ENCODE measurements around the gene ARL6IP5. TPM values are rescaled to one million over a fixed set of nuclear protein-coding genes. Genes with fewer than 3 reads are reported as not detected.
A peak's percentile ranks its signal among the peaks of the same experiment; 100 is the strongest.

ARL6IP5 gene
- total RNA-seq, 1 experiment from 2014 or later = 41.5 TPM

- BruUV-seq (replicated peaks) = TSS peak; percentile 76
- no peak for DNase-seq (ENCODE audit: low read depth, low spot score)
- Histone ChIP-seq H3K4me3 (ENCODE audit: low read depth in 2 of 2, low read length in 2 of 2) (peak overlapping the region; percentile 77 to 78), H3K36me3 (ENCODE audit: control insufficient read depth, insufficient read depth, low read length) (peaks cover 6% of the 10 kb centered on the region), H3K9me3 (ENCODE audit: control insufficient read depth, insufficient read depth, low read depth, low read length) (no peaks in the 10 kb centered on the region), H3K27ac (ENCODE audit: low read length) (peak overlapping the region; percentile 77), H3K4me1 (ENCODE audit: control insufficient read depth, insufficient read depth, low read length) (peaks cover 29% of the 10 kb centered on the region), H3K27me3 (ENCODE audit: control insufficient read depth, insufficient read depth, low read length) (no peaks in the 10 kb centered on the region)
- ATAC-seq = peak; percentile 30; the same call in 1 of the 2 replicates
- in situ Hi-C loops (cut with HindIII; ENCODE audit: low pct_unique_long_range_greater_than_20kb, low sequenced_read_pairs) = no loop called here
- CTCF ChIA-PET = interaction anchor here (0.5 to 0.7 kb wide), 3 partner anchors 59 to 175 kb away, joined by 3 to 4 read pairs (median 3); no protein-coding TSS in a partner anchor
- intact Hi-C loops (cut with micrococcal nuclease; ENCODE audit: unreplicated experiment) = no loop called here
- no peak for TF ChIP-seq POLR2AphosphoS5 (IDR thresholded peaks at IDR 0.05; ENCODE audit: low read depth, low read length)
- peak; percentile 43; the same call in 1 of the 2 replicates for TF ChIP-seq TCF7L2 (IDR thresholded peaks at IDR 0.05; ENCODE audit: low read depth, low read length)
- TF ChIP-seq CTCF (IDR thresholded peaks at IDR 0.05) = no peak
- POLR2A ChIA-PET = interaction anchor here (0.7 kb wide), 1 partner anchor 11 kb away, joined by 11 read pairs; no protein-coding TSS in a partner anchor
These were observed 5.2 kb upstream of the ARL6IP5 start for GRCh38 chr3:69079269-69080159.

GRCh38 chr3:69080233-69080920, 4.4 kb upstream of the ARL6IP5 start, which contains the start of gene UBA3:
Gene UBA3 (minus strand): TSS chr3:69080365. CDS start chr3:69080353, 12 bp downstream.
- peaks cover 29% of the 10 kb centered on the region for H3K4me1 ChIP-seq (ENCODE audit: control insufficient read depth, insufficient read depth, low read length)
- ChIA-PET CTCF (interaction anchor here (0.5 to 0.7 kb wide), 4 partner anchors 27 to 176 kb away, joined by 3 to 4 read pairs (median 3); no protein-coding TSS in a partner anchor), POLR2A (interaction anchor here (0.7 kb wide), 1 partner anchor 10 kb away, joined by 11 read pairs; no protein-coding TSS in a partner anchor)
- peak; percentile 83 for ATAC-seq
- H3K9me3 ChIP-seq (ENCODE audit: control insufficient read depth, insufficient read depth, low read depth, low read length) = no peaks in the 10 kb centered on the region
- intact Hi-C loops (cut with micrococcal nuclease; ENCODE audit: unreplicated experiment) = no loop called here
- H3K4me3 ChIP-seq (ENCODE audit: low read depth in 2 of 2, low read length in 2 of 2) = peak within 1 kb of the TSS; percentile 77 to 78
- TF ChIP-seq POLR2AphosphoS5 (IDR thresholded peaks at IDR 0.05; ENCODE audit: low read depth, low read length) (peak; percentile 59; the same call in 1 of the 2 replicates), SIN3A (IDR thresholded peaks at IDR 0.05; ENCODE audit: borderline replicate concordance, insufficient read depth, low read depth, low read length) (no peak)
- no peaks in the 10 kb centered on the region for H3K27me3 ChIP-seq (ENCODE audit: control insufficient read depth, insufficient read depth, low read length)
- BruUV-seq (replicated peaks) = no TSS peak
- peaks cover 6% of the 10 kb centered on the region for H3K36me3 ChIP-seq (ENCODE audit: control insufficient read depth, insufficient read depth, low read length)
- H3K27ac ChIP-seq (ENCODE audit: low read length) = peak within 1 kb of the TSS; percentile 77
- in situ Hi-C loops (cut with HindIII; ENCODE audit: low pct_unique_long_range_greater_than_20kb, low sequenced_read_pairs) = no loop called here
- no peak for DNase-seq (ENCODE audit: low read depth, low spot score)

GRCh38 chr3:69081583-69082262, 3.0 kb upstream of the ARL6IP5 start:
- ChIA-PET CTCF (no interaction called here), POLR2A (no interaction called here)
- DNase-seq (ENCODE audit: low read depth, low spot score) (no peak), ATAC-seq (no peak)
- TF ChIP-seq POLR2AphosphoS5 (IDR thresholded peaks at IDR 0.05; ENCODE audit: low read depth, low read length) (no peak), SIN3A (IDR thresholded peaks at IDR 0.05; ENCODE audit: borderline replicate concordance, insufficient read depth, low read depth, low read length) (no peak), TCF7L2 (IDR thresholded peaks at IDR 0.05; ENCODE audit: low read depth, low read length) (no peak), REST (IDR thresholded peaks at IDR 0.05; ENCODE audit: insufficient read depth in 1 of 2, low read depth in 2 of 2, low read length in 1 of 2) (no peak), CTCF (IDR thresholded peaks at IDR 0.05) (no peak)
- intact Hi-C loops (cut with micrococcal nuclease; ENCODE audit: unreplicated experiment) = no loop called here
- no peak overlapping the region for H3K4me3 ChIP-seq (ENCODE audit: low read depth in 2 of 2, low read length in 2 of 2)
- peaks cover 33% of the 10 kb centered on the region for H3K4me1 ChIP-seq (ENCODE audit: control insufficient read depth, insufficient read depth, low read length)
- H3K9me3 ChIP-seq (ENCODE audit: control insufficient read depth, insufficient read depth, low read depth, low read length) = no peaks in the 10 kb centered on the region
- no TSS peak for BruUV-seq (replicated peaks)
- H3K27me3 ChIP-seq (ENCODE audit: control insufficient read depth, insufficient read depth, low read length) = no peaks in the 10 kb centered on the region
- in situ Hi-C loops (cut with HindIII; ENCODE audit: low pct_unique_long_range_greater_than_20kb, low sequenced_read_pairs) = no loop called here
- H3K27ac ChIP-seq (ENCODE audit: low read length) = peak overlapping the region; percentile 63
- H3K36me3 ChIP-seq (ENCODE audit: control insufficient read depth, insufficient read depth, low read length) = peaks cover 6% of the 10 kb centered on the region

Measured in Panc1 (cell line).